ENCODE results near the gene TRAPPC2L.
A peak's percentile ranks its signal among the peaks of the same experiment; 100 is the strongest.

TRAPPC2L gene

DNA sequence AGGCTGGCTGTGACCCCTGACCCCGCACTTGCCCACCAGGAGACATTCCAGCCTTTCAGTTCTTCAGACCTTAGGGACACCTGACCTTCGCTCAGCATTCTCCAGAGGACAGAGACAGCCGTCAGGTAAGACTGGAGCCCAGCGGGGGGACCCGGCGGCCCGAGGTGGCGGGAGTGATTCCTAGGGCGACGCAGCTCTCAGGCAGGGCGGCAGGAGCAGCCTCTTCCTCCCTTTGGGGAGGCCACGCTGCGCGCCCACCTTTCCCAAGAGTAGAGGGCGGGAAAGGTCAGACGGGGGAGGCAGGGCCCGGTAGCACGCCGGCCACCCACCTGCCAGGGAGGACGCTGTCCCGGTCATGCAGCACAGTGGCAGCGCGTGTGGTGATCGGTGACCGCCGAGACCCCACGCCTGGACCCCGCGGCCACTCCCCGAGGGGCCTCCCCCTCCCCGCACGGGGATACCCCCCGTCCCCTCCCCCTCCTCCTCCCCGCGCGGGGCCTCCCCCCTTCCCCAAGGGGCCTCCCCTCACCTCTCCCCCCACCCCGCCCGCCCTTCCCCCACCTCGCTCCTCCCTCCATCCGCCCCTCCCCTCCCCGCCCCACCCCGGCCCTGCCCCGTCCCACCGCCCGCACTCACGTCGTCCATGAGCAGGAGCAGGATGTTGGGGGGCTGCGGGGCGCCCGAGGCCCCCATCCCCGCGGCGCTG, 652 bp upstream of the TRAPPC2L start:
- TF ChIP-seq ZFX (IDR thresholded peaks at IDR 0.05), result no peak
- TF ChIP-seq, protein P1, sequence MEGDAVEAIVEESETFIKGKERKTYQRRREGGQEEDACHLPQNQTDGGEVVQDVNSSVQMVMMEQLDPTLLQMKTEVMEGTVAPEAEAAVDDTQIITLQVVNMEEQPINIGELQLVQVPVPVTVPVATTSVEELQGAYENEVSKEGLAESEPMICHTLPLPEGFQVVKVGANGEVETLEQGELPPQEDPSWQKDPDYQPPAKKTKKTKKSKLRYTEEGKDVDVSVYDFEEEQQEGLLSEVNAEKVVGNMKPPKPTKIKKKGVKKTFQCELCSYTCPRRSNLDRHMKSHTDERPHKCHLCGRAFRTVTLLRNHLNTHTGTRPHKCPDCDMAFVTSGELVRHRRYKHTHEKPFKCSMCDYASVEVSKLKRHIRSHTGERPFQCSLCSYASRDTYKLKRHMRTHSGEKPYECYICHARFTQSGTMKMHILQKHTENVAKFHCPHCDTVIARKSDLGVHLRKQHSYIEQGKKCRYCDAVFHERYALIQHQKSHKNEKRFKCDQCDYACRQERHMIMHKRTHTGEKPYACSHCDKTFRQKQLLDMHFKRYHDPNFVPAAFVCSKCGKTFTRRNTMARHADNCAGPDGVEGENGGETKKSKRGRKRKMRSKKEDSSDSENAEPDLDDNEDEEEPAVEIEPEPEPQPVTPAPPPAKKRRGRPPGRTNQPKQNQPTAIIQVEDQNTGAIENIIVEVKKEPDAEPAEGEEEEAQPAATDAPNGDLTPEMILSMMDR (conservative IDR thresholded peaks at IDR 0.05), result no peak
- H3K27ac ChIP-seq, result peak overlapping the region; percentile 86

DNA sequence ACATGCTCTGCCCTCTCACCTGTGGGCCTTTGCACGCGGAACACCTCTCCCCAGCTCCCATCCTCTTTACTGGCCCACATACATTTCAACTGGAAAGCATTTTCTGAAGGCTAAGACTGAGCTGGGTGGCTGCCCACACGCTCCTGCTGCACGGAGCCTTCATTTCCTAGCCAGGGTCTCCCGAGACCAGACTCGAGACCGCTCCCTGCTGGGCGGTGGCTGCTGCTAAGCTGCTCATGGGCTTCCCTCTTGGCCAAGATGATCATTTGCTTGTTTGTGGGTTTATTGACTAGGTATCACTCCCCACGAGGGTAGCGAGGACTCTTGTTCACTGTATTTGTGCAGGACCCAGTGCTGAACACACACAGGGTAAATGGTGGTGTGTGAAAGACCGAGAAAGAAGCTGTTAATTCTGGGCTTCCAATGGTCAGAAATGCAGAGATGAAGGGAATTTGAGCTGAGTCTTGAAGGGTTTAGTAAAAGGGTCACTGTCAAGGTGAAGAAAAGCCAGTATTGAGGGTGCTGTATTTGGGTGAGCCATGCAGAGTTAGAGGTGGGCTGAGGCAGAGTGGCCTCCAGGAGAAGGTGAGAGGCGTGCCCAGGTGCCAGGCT, 907 bp downstream of the TRAPPC2L start:
- peak overlapping the region; percentile 86 for H3K27ac ChIP-seq
- TF ChIP-seq, protein P1 (conservative IDR thresholded peaks at IDR 0.05), result peak; percentile 85
- TF ChIP-seq ZFX (IDR thresholded peaks at IDR 0.05), result no peak

DNA sequence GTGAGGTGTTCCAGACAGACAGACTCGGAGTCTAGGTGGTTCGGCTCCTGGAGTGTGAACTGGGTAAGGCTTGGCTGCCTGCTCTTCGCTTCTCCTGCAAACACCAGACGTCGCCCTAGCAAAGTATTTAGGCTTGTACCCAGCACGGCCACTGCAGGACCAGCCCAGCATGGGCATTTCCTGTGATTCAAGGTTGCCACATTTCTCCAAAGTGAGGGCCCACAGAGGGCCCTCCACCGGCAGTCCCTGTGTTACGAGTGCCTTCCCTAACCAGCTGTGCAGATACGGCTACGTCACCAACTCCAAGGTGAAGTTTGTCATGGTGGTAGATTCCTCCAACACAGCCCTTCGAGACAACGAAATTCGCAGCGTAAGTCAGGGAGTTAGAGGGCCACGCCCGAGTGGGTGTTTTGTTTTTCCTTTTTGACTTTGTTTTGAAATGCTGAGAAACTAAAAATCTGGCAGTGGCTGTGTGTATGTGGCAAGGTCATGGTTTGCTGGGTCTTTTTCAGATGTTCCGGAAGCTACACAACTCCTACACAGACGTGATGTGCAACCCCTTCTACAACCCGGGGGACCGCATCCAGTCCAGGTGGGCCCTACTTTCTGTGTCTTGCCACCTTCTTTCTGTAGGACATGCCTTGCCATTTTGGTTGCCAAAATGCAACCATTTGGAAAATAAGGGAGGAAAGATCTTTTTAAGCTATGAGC, 2.6 kb downstream of the TRAPPC2L start:
- TF ChIP-seq, protein P1 (conservative IDR thresholded peaks at IDR 0.05), result no peak
- no peak for TF ChIP-seq ZFX (IDR thresholded peaks at IDR 0.05)
- H3K27ac ChIP-seq, result no peak overlapping the region

DNA sequence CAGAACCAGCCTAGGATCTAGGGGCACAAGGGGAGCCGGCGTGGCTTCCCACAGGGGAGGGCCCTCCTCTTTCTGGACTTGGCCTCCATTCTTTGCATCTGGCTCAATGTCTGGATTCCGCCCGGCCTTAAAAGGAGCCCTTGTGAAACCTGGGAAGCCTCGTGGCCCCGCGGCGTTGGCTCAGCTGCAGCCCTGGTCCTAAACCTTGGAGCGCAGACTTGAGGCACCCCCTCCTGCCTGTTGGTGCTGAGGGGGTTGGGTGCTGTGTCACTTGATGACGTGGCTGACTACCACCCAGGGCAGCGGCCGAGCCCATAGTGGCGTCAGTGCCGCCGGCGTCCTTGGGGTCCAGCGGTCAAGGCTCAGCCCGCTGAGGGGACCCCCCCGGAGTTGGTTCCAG, 4.4 kb downstream of the TRAPPC2L start:
- no peak overlapping the region for H3K27ac ChIP-seq
- TF ChIP-seq, protein P1 (conservative IDR thresholded peaks at IDR 0.05), result no peak
- no peak for TF ChIP-seq ZFX (IDR thresholded peaks at IDR 0.05)

DNA sequence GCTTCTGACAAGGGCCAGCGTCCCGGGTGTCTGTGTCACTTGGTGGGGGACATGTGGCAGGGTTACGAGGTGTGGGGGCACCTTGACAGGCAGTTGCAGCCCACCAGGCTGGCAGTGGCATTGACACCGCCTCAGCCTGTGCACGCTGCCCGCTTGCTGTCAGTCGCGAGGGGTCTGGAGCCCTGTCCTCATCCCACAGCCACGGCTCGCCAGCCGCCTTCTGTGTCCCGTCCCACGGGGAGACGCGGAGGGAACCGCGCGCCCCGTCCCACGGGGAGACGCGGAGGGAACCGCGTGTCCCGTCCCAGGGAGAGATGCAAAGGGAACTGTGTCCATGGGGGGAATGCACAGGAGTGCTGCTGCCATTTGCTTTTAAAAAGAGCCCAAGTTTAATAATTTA, 6.0 kb downstream of the TRAPPC2L start:
- TF ChIP-seq, protein P1 (conservative IDR thresholded peaks at IDR 0.05), result no peak
- no peak for TF ChIP-seq ZFX (IDR thresholded peaks at IDR 0.05)
- H3K27ac ChIP-seq, result no peak overlapping the region

DNA sequence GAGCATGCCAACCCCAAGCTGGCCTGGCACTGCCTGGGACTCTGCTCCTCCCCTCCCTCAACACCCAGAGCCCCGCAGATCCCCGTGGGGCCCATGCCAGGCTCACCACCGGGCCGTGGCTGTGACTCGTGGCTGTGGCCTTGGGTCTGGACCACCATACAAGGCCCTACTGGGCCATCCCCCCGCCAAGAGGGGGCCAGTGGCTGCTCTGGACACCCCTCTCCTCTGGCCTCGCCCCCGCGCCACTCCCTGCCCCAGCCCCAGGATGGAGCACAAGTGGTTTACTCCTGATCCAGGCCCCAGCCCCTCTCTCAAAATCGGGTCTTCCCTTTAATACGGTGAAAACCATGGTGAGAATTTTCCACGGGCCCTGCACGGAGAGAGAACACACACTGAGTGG, 6.5 kb downstream of the TRAPPC2L start:
- TF ChIP-seq, protein P1 (conservative IDR thresholded peaks at IDR 0.05), result no peak
- TF ChIP-seq ZFX (IDR thresholded peaks at IDR 0.05), result no peak
- H3K27ac ChIP-seq, result no peak overlapping the region

DNA sequence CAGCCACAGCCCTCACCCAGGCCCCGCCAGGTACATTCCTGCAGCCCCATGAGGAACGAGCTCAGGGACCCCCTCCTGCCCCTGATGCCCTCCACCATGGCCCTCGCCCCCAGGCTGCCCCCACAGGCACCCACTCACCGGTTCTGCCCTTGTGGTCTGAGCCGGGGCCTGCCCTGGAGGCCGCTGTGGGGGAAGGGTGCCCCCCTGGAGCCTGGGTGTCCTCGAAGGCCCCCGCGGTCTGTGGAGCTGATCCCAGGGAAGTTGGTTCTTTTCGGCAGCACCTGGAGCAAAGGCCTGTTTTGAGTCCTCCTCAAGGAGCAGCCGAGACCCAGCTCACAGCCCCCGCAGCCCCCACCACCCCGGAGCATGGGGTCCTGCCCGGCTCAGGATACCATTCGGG, 7.2 kb downstream of the TRAPPC2L start:
- H3K27ac ChIP-seq, result no peak overlapping the region
- TF ChIP-seq, protein P1 (conservative IDR thresholded peaks at IDR 0.05), result no peak
- no peak for TF ChIP-seq ZFX (IDR thresholded peaks at IDR 0.05)

Measured in C4-2B (cell line).